Activated T-helper 1 cell treated with anti-CD3 and anti-CD28 coated beads, Interleukin-12 subunit alpha, Interleukin-12 subunit beta, Interleukin-2, Interleukin-4 antibody, amounts not matched to agents 30 ng/mL and 10 ng/mL and 1 ng/mL, durations not matched to agents 14 hours and 24 hours and 36 hours (primary cell): Measurements from ENCODE around the gene GRM6. TPM values are rescaled to one million over a fixed set of nuclear protein-coding genes. Genes with fewer than 3 reads are reported as not detected.

ENCODE experiments used
- DNase-seq: peaks from one replicate; pipeline ENCODE4 v3.0.0; 2021; ENCODE audit warnings: low spot score
- H3K27ac Mint-ChIP-seq: one replicate; pipeline ENCODE4 v1.8.0; 2021; ENCODE audit warnings: mild to moderate bottlenecking, mixed read lengths
- H3K27me3 Mint-ChIP-seq: one replicate; pipeline ENCODE4 v1.8.0; 2022; ENCODE audit warnings: mild to moderate bottlenecking, moderate library complexity, mixed read lengths; ENCODE audit not compliant: insufficient read depth
- H3K36me3 Mint-ChIP-seq: one replicate; pipeline ENCODE4 v1.8.0; 2021; ENCODE audit warnings: low read depth, mixed read lengths
- H3K4me1 Mint-ChIP-seq: one replicate; pipeline ENCODE4 v1.8.0; 2021; ENCODE audit warnings: low read depth, mixed read lengths
- H3K4me3 Mint-ChIP-seq: one replicate; pipeline ENCODE4 v1.8.0; 2021; ENCODE audit warnings: mild to moderate bottlenecking, moderate library complexity, mixed read lengths
- H3K9me3 Mint-ChIP-seq: one replicate; pipeline ENCODE4 v1.8.0; 2021; ENCODE audit warnings: mixed read lengths
- intact Hi-C: fragments of 100-400 bp; cut with micrococcal nuclease; formaldehyde crosslinking; loops from one replicate; pipeline ENCODE4 v1.15.1; 2024
- total RNA-seq: library from RNA; stranded (reverse); gene quantifications from 2 replicates; pipeline ENCODE4 v1.2.3, GENCODE V29; 2022

GRM6 gene
- not detected in 2 replicates for total RNA-seq

GRCh38 chr5:178994580-178995340 lies at the start of gene GRM6:
Gene GRM6, minus strand, starts transcription at chr5:178995320. Its CDS starts 376 bp downstream, at chr5:178994944.
- Mint-ChIP-seq H3K36me3 (no peaks in the 10 kb centered on the region), H3K9me3 (peaks cover 28% of the 10 kb centered on the region), H3K27ac (no peak within 1 kb of the TSS), H3K4me1 (no peaks in the 10 kb centered on the region), H3K4me3 (no peak within 1 kb of the TSS), H3K27me3 (peaks cover 10% of the 10 kb centered on the region)
- DNase-seq = no peak
- intact Hi-C loops = no loop called here

GRCh38 chr5:179044765-179045164 lies 49.6 kb upstream of the GRM6 start:
- intact Hi-C loops = no loop called here
- H3K4me3 Mint-ChIP-seq = no peak overlapping the region
- H3K27ac Mint-ChIP-seq = no peak overlapping the region
- H3K4me1 Mint-ChIP-seq = no peaks in the 10 kb centered on the region
- no peaks in the 10 kb centered on the region for H3K36me3 Mint-ChIP-seq
- H3K9me3 Mint-ChIP-seq = peaks cover 57% of the 10 kb centered on the region
- DNase-seq = no peak
- no peaks in the 10 kb centered on the region for H3K27me3 Mint-ChIP-seq

- no peak for DNase-seq
- Mint-ChIP-seq H3K9me3 (peaks cover 89% of the 10 kb centered on the region), H3K27me3 (no peaks in the 10 kb centered on the region), H3K36me3 (peaks cover 42% of the 10 kb centered on the region), H3K4me1 (no peaks in the 10 kb centered on the region), H3K27ac (no peak overlapping the region), H3K4me3 (no peak overlapping the region)
- intact Hi-C loops = no loop called here
These were observed 38.0 kb upstream of the GRM6 start for GRCh38 chr5:179033004-179033580.

GRCh38 chr5:179023528-179024189 lies 28.5 kb upstream of the GRM6 start, which contains the start of gene ZNF879:
Gene ZNF879, plus strand, starts transcription at chr5:179023804. Its CDS starts 1,201 bp downstream, at chr5:179025005.
- Mint-ChIP-seq H3K9me3 (peaks cover 46% of the 10 kb centered on the region), H3K36me3 (peaks cover 22% of the 10 kb centered on the region), H3K27me3 (no peaks in the 10 kb centered on the region), H3K27ac (peak within 1 kb of the TSS; percentile 78), H3K4me3 (peak within 1 kb of the TSS; percentile 95), H3K4me1 (peaks cover 10% of the 10 kb centered on the region)
- intact Hi-C loops = loop anchor here (1.0 to 10.0 kb wide), 8 partner anchors 37 to 1429 kb away; partner anchors contain the start of genes CLK4, NHP2, PHYKPL and RNF130
- peak; percentile 89 for DNase-seq

- H3K27me3 Mint-ChIP-seq = no peaks in the 10 kb centered on the region
- intact Hi-C loops = no loop called here
- no peaks in the 10 kb centered on the region for H3K36me3 Mint-ChIP-seq
- no peak overlapping the region for H3K27ac Mint-ChIP-seq
- no peak for DNase-seq
- H3K4me1 Mint-ChIP-seq = no peaks in the 10 kb centered on the region
- H3K4me3 Mint-ChIP-seq = no peak overlapping the region
- peaks cover 25% of the 10 kb centered on the region for H3K9me3 Mint-ChIP-seq
These were observed 13.5 kb upstream of the GRM6 start for GRCh38 chr5:179008667-179009066.

- Mint-ChIP-seq H3K36me3 (no peaks in the 10 kb centered on the region), H3K4me3 (no peak overlapping the region), H3K27ac (no peak overlapping the region), H3K4me1 (no peaks in the 10 kb centered on the region), H3K27me3 (no peaks in the 10 kb centered on the region), H3K9me3 (peaks cover 28% of the 10 kb centered on the region)
- intact Hi-C loops = no loop called here
- no peak for DNase-seq
These were observed 11.4 kb upstream of the GRM6 start for GRCh38 chr5:179006564-179006963.

GRCh38 chr5:178998441-178998840 lies 3.3 kb upstream of the GRM6 start:
- H3K4me3 Mint-ChIP-seq = no peak overlapping the region
- no peaks in the 10 kb centered on the region for H3K36me3 Mint-ChIP-seq
- no peak overlapping the region for H3K27ac Mint-ChIP-seq
- intact Hi-C loops = no loop called here
- H3K9me3 Mint-ChIP-seq = peaks cover 28% of the 10 kb centered on the region
- no peak for DNase-seq
- H3K27me3 Mint-ChIP-seq = peaks cover 10% of the 10 kb centered on the region
- no peaks in the 10 kb centered on the region for H3K4me1 Mint-ChIP-seq

- no peaks in the 10 kb centered on the region for H3K36me3 Mint-ChIP-seq
- H3K9me3 Mint-ChIP-seq = peaks cover 29% of the 10 kb centered on the region
- H3K4me3 Mint-ChIP-seq = no peak overlapping the region
- H3K4me1 Mint-ChIP-seq = no peaks in the 10 kb centered on the region
- H3K27me3 Mint-ChIP-seq = peaks cover 10% of the 10 kb centered on the region
- DNase-seq = no peak
- intact Hi-C loops = no loop called here
- no peak overlapping the region for H3K27ac Mint-ChIP-seq
These were observed 2.1 kb upstream of the GRM6 start for GRCh38 chr5:178997191-178997590.

GRCh38 chr5:178996156-178996555 lies 1.0 kb upstream of the GRM6 start:
- no peak for DNase-seq
- no peaks in the 10 kb centered on the region for H3K4me1 Mint-ChIP-seq
- H3K9me3 Mint-ChIP-seq = peaks cover 30% of the 10 kb centered on the region
- intact Hi-C loops = no loop called here
- H3K36me3 Mint-ChIP-seq = no peaks in the 10 kb centered on the region
- H3K27ac Mint-ChIP-seq = no peak overlapping the region
- no peak overlapping the region for H3K4me3 Mint-ChIP-seq
- peaks cover 10% of the 10 kb centered on the region for H3K27me3 Mint-ChIP-seq

GRCh38 chr5:178995341-178995690 lies 196 bp upstream of the GRM6 start:
- H3K9me3 Mint-ChIP-seq = peaks cover 27% of the 10 kb centered on the region
- H3K4me1 Mint-ChIP-seq = no peaks in the 10 kb centered on the region
- DNase-seq = no peak
- peaks cover 10% of the 10 kb centered on the region for H3K27me3 Mint-ChIP-seq
- no peak overlapping the region for H3K27ac Mint-ChIP-seq
- H3K4me3 Mint-ChIP-seq = no peak overlapping the region
- no peaks in the 10 kb centered on the region for H3K36me3 Mint-ChIP-seq
- intact Hi-C loops = no loop called here

GRCh38 chr5:178993955-178994579 lies 1.1 kb downstream of the GRM6 start:
- H3K4me3 Mint-ChIP-seq = no peak overlapping the region
- DNase-seq = no peak
- H3K27ac Mint-ChIP-seq = no peak overlapping the region
- peaks cover 10% of the 10 kb centered on the region for H3K27me3 Mint-ChIP-seq
- intact Hi-C loops = no loop called here
- H3K36me3 Mint-ChIP-seq = no peaks in the 10 kb centered on the region
- no peaks in the 10 kb centered on the region for H3K4me1 Mint-ChIP-seq
- peaks cover 28% of the 10 kb centered on the region for H3K9me3 Mint-ChIP-seq

GRCh38 chr5:178993236-178993765 lies 1.8 kb downstream of the GRM6 start:
- Mint-ChIP-seq H3K9me3 (peaks cover 26% of the 10 kb centered on the region), H3K4me1 (no peaks in the 10 kb centered on the region), H3K4me3 (no peak overlapping the region), H3K27ac (no peak overlapping the region), H3K27me3 (peaks cover 10% of the 10 kb centered on the region), H3K36me3 (no peaks in the 10 kb centered on the region)
- intact Hi-C loops = no loop called here
- no peak for DNase-seq
